Hypothalamus (tissue), 51 donors: ENCODE data around the gene CPNE6.

Experiments used
- DNase-seq, 51 donors: peaks; one replicate each; lab custom pipeline; 2025; lab: John Stamatoyannopoulos, UW

Gene CPNE6

DNA sequence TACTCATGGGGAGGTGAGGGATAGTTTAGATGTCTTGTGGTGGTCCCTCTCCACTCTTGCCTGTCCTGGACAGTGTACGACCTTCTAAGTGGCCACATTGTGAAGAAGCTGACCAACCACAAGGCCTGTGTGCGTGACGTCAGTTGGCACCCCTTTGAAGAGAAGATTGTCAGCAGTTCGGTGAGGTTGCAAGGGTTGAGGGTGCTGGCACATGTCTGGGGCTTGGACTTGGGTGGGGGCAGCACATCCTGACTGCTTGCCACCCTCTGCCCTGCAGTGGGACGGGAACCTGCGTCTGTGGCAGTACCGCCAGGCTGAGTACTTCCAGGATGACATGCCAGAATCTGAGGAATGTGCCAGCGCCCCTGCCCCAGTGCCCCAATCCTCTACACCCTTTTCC, 51.5 kb downstream of the CPNE6 start:
- DNase-seq, result no peak

DNA sequence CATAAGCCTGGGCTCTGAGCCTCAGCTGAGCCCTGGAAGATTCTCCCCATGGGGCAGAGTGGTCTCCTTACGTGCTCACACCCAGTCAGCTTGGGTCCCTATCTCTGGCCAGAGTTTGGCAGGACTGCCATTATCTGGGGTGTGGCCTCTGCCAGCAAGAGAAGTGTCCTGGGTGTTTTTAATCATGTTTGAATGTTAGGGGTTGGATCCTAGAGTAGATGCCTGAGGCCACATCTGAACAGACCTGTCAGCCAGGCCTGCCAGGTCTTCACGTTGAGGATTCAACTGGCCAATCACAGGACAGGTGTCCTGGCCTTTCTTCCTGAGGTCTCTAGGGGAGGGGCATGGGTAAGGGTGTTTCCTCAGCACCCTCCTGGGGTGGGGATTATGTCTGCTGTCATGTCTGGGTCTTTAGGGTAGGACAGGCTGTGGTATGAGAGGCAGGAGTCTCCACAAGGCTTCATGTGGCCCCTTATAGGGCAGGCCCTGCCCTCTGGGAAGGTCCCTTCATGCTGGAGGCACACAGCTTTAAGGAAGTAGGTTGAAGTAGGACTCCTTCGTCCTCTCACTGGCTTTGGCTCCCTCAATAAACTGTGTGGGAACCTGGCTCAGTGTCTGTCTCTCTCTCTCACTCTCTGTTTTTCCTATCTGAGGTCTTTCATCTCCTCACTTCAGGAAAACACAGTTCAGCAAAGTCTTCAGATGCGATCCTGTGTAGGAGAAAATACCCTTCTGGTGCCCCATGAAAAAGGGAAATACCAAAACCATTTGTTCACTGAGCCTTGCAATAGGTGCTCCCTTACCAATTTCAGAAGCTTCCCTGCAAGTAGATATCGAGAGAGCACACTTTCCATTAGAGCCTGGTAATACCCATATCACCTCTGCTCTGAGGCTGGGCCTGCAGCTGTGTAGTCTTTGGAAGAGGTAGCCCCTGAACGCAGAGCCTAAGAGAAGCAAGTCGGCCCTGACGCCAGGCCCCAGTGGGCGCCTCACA, 52.4 kb downstream of the CPNE6 start:
- no peak for DNase-seq

DNA sequence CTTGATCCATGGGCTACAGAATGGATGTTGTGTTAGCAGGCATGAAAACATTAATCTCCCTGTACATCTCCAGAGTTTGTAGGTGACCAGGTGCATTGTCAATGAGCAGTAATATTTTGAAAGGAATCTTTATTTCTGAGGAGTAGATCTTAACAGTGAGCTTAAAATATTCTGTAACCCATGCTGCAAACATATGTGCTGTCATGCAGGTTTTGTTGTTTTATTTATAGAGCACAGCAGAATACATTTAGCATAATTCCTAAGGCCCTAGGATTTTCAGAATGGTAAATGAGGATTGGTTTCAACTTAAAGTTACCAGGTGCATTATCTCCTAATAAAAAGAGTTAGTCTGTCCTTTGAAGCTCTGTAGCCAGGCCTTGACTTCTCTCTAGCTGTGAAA, 55.6 kb downstream of the CPNE6 start:
- DNase-seq, result no peak

DNA sequence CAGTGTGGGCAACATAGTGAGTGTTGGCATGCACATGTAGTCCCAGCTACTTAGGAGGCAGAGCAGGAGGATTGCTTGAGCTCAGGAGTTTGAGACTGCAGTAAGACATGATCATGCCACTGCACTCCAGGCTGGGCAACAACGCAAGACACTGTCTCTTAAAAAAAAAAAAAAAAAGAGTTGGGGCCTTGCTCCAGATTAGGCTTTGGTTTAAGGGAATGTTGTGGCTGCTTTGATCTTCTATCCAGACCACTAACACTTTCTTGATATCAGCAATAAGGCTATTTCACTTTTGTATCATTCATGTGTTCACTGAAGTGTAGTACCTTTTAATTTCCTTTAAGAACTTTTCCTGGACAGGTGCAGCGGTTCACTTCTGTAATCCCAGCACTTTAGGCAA, 56.3 kb downstream of the CPNE6 start:
- DNase-seq, result no peak
